SK-N-MC (cell line): ENCODE results near the gene SYDE1.

Experiments used
- EZH2 ChIP-seq: fragments of 200-600 bp; sonication (generic); IDR thresholded peaks from one replicate; pipeline ENCODE4 v1.6.1; 2017; ENCODE audit warnings: antibody characterized with exemption
- FOXP2 ChIP-seq: optimal IDR thresholded peaks from 2 replicates; pipeline ENCODE3; 2011; ENCODE audit warnings: mild to moderate bottlenecking, moderate library complexity; ENCODE audit not compliant: insufficient read depth; ENCODE audit errors: extremely low read length, control extremely low read depth
- POLR2AphosphoS5 ChIP-seq: IDR thresholded peaks from 2 replicates; pipeline ENCODE4 v1.6.1; 2012; ENCODE audit warnings: mild to moderate bottlenecking, low read depth, low read length, borderline replicate concordance

DNA sequence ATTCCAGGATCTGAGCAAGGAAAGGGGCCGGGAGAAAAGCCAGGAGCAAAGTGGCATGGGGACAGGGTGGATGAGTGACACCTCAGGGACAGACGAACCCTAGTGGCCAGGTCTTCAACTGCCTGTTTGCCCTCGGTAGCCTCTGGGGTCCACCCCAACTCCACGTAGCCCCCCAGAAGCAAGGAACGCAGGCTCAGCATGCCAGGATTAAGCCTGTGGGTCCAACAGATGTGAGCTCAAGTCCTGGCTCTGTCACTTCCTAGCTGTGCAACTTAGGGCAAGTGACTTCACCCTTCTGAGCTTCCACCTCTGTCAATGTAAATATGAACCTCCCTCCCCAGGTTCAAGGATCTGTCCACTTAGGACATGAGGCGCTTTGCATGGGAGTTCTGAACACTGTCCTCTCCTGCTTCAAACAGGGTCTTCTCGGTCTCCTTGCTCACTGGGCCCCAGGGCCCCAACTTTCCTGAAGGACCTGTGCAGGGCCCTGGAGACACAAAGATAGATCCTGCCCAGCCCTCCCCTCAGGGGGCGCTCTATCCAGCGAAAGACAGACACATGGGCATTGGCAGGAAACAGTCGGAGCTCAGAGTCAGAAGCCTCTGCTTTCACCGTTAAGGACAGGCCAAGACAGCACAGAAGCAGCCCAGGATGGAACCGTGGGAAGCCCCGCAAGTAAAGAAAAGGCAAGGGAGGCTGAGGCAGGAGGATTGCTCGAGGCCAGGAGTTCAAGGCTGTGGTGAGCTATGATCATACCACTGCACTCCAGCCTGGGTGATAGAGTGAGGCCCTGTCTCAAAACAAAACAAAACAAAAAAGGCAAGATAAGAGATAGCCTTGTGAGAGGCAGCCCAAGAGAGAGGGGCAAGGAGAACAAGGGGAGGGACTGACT, 13.2 kb downstream of the SYDE1 start:
- TF ChIP-seq POLR2AphosphoS5 = no peak
- no peak for TF ChIP-seq EZH2
- no peak for TF ChIP-seq FOXP2
